GM23248 (cell line): ENCODE data around the gene MOXD1. TPM values are rescaled to one million over a fixed set of nuclear protein-coding genes. Genes with fewer than 3 reads are reported as not detected.

ENCODE experiments used
- DNase-seq: peaks from one replicate; pipeline ENCODE4 v3.0.0-alpha.2; 2015
- H2AFZ ChIP-seq: fragments of 200-600 bp; sonication (generic); 2 replicates; pipeline ENCODE4 v1.6.1; 2016; ENCODE audit warnings: antibody characterized with exemption
- H3F3A ChIP-seq: fragments of 200-600 bp; sonication (generic); 2 replicates; pipeline ENCODE4 v1.6.1; 2016; ENCODE audit warnings: mild to moderate bottlenecking, antibody characterized with exemption, mixed run types; ENCODE audit not compliant: insufficient read depth
- H3K27ac ChIP-seq: fragments of 200-600 bp; sonication (generic); 2 replicates; pipeline ENCODE4 v1.5.1; 2016; ENCODE audit warnings: mild to moderate bottlenecking
- H3K27me3 ChIP-seq: fragments of 200-600 bp; sonication (generic); replicated peaks from 2 replicates; pipeline ENCODE4 v1.6.1; 2016; ENCODE audit warnings: mild to moderate bottlenecking; ENCODE audit not compliant: insufficient read depth
- H3K36me3 ChIP-seq: fragments of 200-600 bp; sonication (generic); 2 replicates; pipeline ENCODE4 v1.6.1; 2016; ENCODE audit warnings: low read depth, mild to moderate bottlenecking
- H3K4me1 ChIP-seq: fragments of 200-600 bp; sonication (generic); 2 replicates; pipeline ENCODE4 v1.6.1; 2016; ENCODE audit warnings: mild to moderate bottlenecking; ENCODE audit not compliant: insufficient read depth
- H3K4me2 ChIP-seq: fragments of 200-600 bp; sonication (generic); one replicate; pipeline ENCODE4 v1.6.1; 2016; ENCODE audit warnings: mild to moderate bottlenecking; ENCODE audit not compliant: unreplicated experiment
- H3K4me3 ChIP-seq: fragments of 200-600 bp; sonication (generic); 2 replicates; pipeline ENCODE4 v1.5.1; 2016; ENCODE audit warnings: mild to moderate bottlenecking
- H3K79me2 ChIP-seq: fragments of 200-600 bp; sonication (generic); 2 replicates; pipeline ENCODE4 v1.6.1; 2016; ENCODE audit warnings: mild to moderate bottlenecking; ENCODE audit not compliant: insufficient read depth
- H3K9ac ChIP-seq: fragments of 200-600 bp; sonication (generic); 2 replicates; pipeline ENCODE4 v1.6.1; 2016; ENCODE audit warnings: mild to moderate bottlenecking
- H3K9me2 ChIP-seq: fragments of 200-600 bp; sonication (generic); 2 replicates; pipeline ENCODE4 v1.6.1; 2016; ENCODE audit warnings: mixed run types, mild to moderate bottlenecking, moderate library complexity; ENCODE audit not compliant: insufficient read depth
- H3K9me3 ChIP-seq: fragments of 200-600 bp; sonication (generic); one replicate; pipeline ENCODE4 v1.6.1; 2017; ENCODE audit warnings: low read depth
- H4K20me1 ChIP-seq: fragments of 200-600 bp; sonication (generic); 2 replicates; pipeline ENCODE4 v1.6.0; 2016; ENCODE audit not compliant: insufficient read depth
- EZH2 ChIP-seq: fragments of 200-600 bp; sonication (generic); IDR thresholded peaks from 2 replicates; pipeline ENCODE4 v1.6.1; 2018; ENCODE audit warnings: antibody characterized with exemption, mild to moderate bottlenecking; ENCODE audit not compliant: insufficient read depth, poor library complexity, severe bottlenecking
- EZH2phosphoT487 ChIP-seq: fragments of 200-600 bp; sonication (generic); IDR thresholded peaks from 2 replicates; pipeline ENCODE4 v1.6.1; 2018; ENCODE audit warnings: antibody characterized with exemption, moderate library complexity, mild to moderate bottlenecking, low read depth; ENCODE audit not compliant: insufficient read depth
- whole genome bisulfite sequencing, 2 experiments: methylation state at CpG; one replicate each; pipeline ENCODE4 v1.1.6; 2015 to 2017; ENCODE audit warnings: low lambda C conversion rate in 2 of 2, low coverage in 1 of 2; ENCODE audit errors: missing lambda C conversion rate in 2 of 2; 5-methylcytosine and 5-hydroxymethylcytosine counted together
- in situ Hi-C: fragments of 300-500 bp; cut with MboI; formaldehyde crosslinking; loops from 2 replicates; pipeline ENCODE4 v1.15.0; 2020
- polyA plus RNA-seq: library from polyadenylated mRNA; unstranded; fragments of >200 nt; fragmentation: Nextera tagmentation; extraction: Ambion mirVana; gene quantifications from 2 replicates; pipeline ENCODE4 v1.2.1, GENCODE V29; 2016
- total RNA-seq: library from RNA; depleted of rRNA; stranded (reverse); fragments of >200 nt; shearing (Covaris generic); gene quantifications from 2 replicates; pipeline ENCODE4 v1.2.3, GENCODE V29; 2014

Gene MOXD1
- total and polyA plus RNA-seq, 2 experiments from 2014 or later, result 528 to 557 TPM

- in situ Hi-C loops, result loop anchor here (10.0 kb wide), 1 partner anchor 180 kb away; no protein-coding TSS in a partner anchor
- 95 to 99% methylated on average over 6 of the region's 6 CpGs for WGBS, 2 experiments
- H3F3A ChIP-seq, result peaks cover 25% of the 10 kb centered on the region; the same call in 1 of the 2 replicates
- DNase-seq, result no peak
- H3K4me1 ChIP-seq, result no peaks in the 10 kb centered on the region
- H3K4me3 ChIP-seq, result no peak overlapping the region
- no peak for TF ChIP-seq EZH2phosphoT487
- H3K27me3 ChIP-seq, result no peaks in the 10 kb centered on the region
- H3K9ac ChIP-seq, result no peak overlapping the region
- H3K36me3 ChIP-seq, result peaks cover 16% of the 10 kb centered on the region
- peaks cover 3% of the 10 kb centered on the region for H3K9me3 ChIP-seq
- peaks cover 89% of the 10 kb centered on the region for H3K79me2 ChIP-seq
- H3K4me2 ChIP-seq, result no peak overlapping the region
- no peak overlapping the region for H2AFZ ChIP-seq
- H4K20me1 ChIP-seq, result no peaks in the 10 kb centered on the region
- no peaks in the 10 kb centered on the region for H3K9me2 ChIP-seq
- no peak overlapping the region for H3K27ac ChIP-seq
These were observed 96.4 kb downstream of the MOXD1 start for GRCh38 chr6:132304891-132305305.

GRCh38 chr6:132300323-132300949 lies 100.8 kb downstream of the MOXD1 start:
- Histone ChIP-seq H4K20me1 (no peaks in the 10 kb centered on the region), H3K4me2 (no peak overlapping the region), H3K4me3 (no peak overlapping the region), H3K9me3 (no peaks in the 10 kb centered on the region), H3K27me3 (no peaks in the 10 kb centered on the region), H3K36me3 (peaks cover 16% of the 10 kb centered on the region), H3K9ac (no peak overlapping the region), H3K27ac (no peak overlapping the region), H2AFZ (no peak overlapping the region), H3K79me2 (peaks cover 48% of the 10 kb centered on the region), H3K9me2 (no peaks in the 10 kb centered on the region), H3F3A (peaks cover 35% of the 10 kb centered on the region; the same call in 1 of the 2 replicates), H3K4me1 (no peaks in the 10 kb centered on the region)
- in situ Hi-C loops, result loop anchor here (10.0 kb wide), 1 partner anchor 184 kb away; no protein-coding TSS in a partner anchor
- no peak for TF ChIP-seq EZH2
- no peak for TF ChIP-seq EZH2phosphoT487
- peak; percentile 81 for DNase-seq
- 62 to 64% methylated on average over 4 of the region's 4 CpGs for WGBS, 2 experiments

GRCh38 chr6:132298344-132298949 lies 102.8 kb downstream of the MOXD1 start:
- in situ Hi-C loops, result loop anchor here (25.0 kb wide), 1 partner anchor 514 kb away; the partner anchor contains the start of gene RPS12
- Histone ChIP-seq H3K27ac (no peak overlapping the region), H2AFZ (no peak overlapping the region), H3F3A (peaks cover 27% of the 10 kb centered on the region; the same call in 1 of the 2 replicates), H4K20me1 (no peaks in the 10 kb centered on the region), H3K4me1 (no peaks in the 10 kb centered on the region), H3K4me2 (no peak overlapping the region), H3K9me3 (no peaks in the 10 kb centered on the region), H3K9me2 (no peaks in the 10 kb centered on the region), H3K27me3 (no peaks in the 10 kb centered on the region), H3K36me3 (peaks cover 26% of the 10 kb centered on the region), H3K9ac (no peak overlapping the region), H3K79me2 (peaks cover 32% of the 10 kb centered on the region), H3K4me3 (no peak overlapping the region)
- DNase-seq, result peak; percentile 64
- TF ChIP-seq EZH2phosphoT487 (no peak), EZH2 (no peak)

GRCh38 chr6:132289756-132290155 lies 111.5 kb downstream of the MOXD1 start:
- 12 to 20% methylated on average over 3 of the region's 3 CpGs for WGBS, 2 experiments
- H3K4me3 ChIP-seq, result no peak overlapping the region
- no peaks in the 10 kb centered on the region for H3K79me2 ChIP-seq
- H3K4me1 ChIP-seq, result peaks cover 6% of the 10 kb centered on the region; the same call in 1 of the 2 replicates
- H3K27me3 ChIP-seq, result no peaks in the 10 kb centered on the region
- H3K36me3 ChIP-seq, result peaks cover 16% of the 10 kb centered on the region
- TF ChIP-seq EZH2phosphoT487, result no peak
- no peak for TF ChIP-seq EZH2
- H4K20me1 ChIP-seq, result no peaks in the 10 kb centered on the region; the same call in 1 of the 2 replicates
- no peak overlapping the region; the same call in 1 of the 2 replicates for H3K27ac ChIP-seq
- in situ Hi-C loops, result loop anchor here (25.0 kb wide), 1 partner anchor 523 kb away; the partner anchor contains the start of gene RPS12
- H3K4me2 ChIP-seq, result no peak overlapping the region
- H2AFZ ChIP-seq, result no peak overlapping the region
- H3K9me2 ChIP-seq, result no peaks in the 10 kb centered on the region
- peak; percentile 50 for DNase-seq
- H3F3A ChIP-seq, result peaks cover 27% of the 10 kb centered on the region
- H3K9ac ChIP-seq, result no peak overlapping the region
- no peaks in the 10 kb centered on the region for H3K9me3 ChIP-seq
